ENCODE data around the gene PPM1H. TPM values are rescaled to one million over a fixed set of nuclear protein-coding genes. Genes with fewer than 3 reads are reported as not detected.

Gene PPM1H
- total RNA-seq, 1 donor from 2014 or later, result 31.0 TPM

DNA sequence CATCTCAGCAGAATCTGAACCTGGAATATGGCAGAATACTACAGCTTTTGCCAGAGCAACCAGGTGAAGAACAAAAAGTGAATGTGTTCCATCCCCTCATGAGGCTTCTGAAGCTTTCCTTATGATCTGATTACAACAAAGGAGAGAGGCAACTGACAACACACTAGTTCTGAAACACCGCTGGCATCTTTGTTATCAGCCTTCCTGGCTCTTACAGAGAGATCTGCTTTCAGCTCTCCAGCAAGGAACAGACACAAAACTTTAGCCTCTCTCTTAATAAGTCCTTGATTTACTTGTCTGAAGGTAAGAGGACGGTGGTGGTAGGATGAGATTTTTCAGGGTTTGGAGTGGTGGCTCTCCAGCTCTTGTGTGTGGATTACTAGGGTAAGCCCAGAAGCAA, 227.0 kb downstream of the PPM1H start:
- TF ChIP-seq, protein P1, sequence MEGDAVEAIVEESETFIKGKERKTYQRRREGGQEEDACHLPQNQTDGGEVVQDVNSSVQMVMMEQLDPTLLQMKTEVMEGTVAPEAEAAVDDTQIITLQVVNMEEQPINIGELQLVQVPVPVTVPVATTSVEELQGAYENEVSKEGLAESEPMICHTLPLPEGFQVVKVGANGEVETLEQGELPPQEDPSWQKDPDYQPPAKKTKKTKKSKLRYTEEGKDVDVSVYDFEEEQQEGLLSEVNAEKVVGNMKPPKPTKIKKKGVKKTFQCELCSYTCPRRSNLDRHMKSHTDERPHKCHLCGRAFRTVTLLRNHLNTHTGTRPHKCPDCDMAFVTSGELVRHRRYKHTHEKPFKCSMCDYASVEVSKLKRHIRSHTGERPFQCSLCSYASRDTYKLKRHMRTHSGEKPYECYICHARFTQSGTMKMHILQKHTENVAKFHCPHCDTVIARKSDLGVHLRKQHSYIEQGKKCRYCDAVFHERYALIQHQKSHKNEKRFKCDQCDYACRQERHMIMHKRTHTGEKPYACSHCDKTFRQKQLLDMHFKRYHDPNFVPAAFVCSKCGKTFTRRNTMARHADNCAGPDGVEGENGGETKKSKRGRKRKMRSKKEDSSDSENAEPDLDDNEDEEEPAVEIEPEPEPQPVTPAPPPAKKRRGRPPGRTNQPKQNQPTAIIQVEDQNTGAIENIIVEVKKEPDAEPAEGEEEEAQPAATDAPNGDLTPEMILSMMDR (conservative IDR thresholded peaks at IDR 0.05), result no peak
- no peaks in the 10 kb centered on the region for H3K27me3 Mint-ChIP-seq
- no peak for DNase-seq (ENCODE audit: extremely low spot score, unreplicated experiment)
- no peak overlapping the region for H3K27ac Mint-ChIP-seq
- H3K9me3 Mint-ChIP-seq, result no peaks in the 10 kb centered on the region
- peaks cover 50% of the 10 kb centered on the region for H3K4me1 Mint-ChIP-seq (ENCODE audit: unreplicated experiment)
- no peak overlapping the region for H3K4me3 Mint-ChIP-seq
- H3K36me3 Mint-ChIP-seq, result peaks cover 25% of the 10 kb centered on the region

DNA sequence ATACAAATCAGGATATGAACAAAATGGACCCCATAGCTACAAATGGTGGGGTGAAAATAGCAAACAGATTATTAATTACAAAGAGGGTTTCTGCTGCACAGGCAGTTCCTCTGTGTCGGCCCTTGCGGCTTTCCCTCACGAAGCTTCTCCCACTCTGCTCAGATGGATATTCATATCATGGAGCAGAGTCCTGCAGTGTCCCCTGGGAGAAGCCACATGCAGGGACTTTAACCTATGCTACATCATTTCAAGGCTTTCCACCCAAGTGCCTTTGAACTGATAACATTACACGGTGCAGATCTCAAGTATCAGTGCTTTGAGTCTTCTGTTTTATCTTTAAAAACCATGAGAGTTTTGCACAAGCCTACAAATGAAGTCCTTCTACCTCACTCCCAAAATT, 229.1 kb downstream of the PPM1H start:
- TF ChIP-seq, protein P1 (conservative IDR thresholded peaks at IDR 0.05), result no peak
- Mint-ChIP-seq H3K4me1 (ENCODE audit: unreplicated experiment) (peaks cover 40% of the 10 kb centered on the region), H3K9me3 (no peaks in the 10 kb centered on the region), H3K27me3 (no peaks in the 10 kb centered on the region), H3K27ac (peak overlapping the region; percentile 38), H3K36me3 (peaks cover 19% of the 10 kb centered on the region), H3K4me3 (no peak overlapping the region)
- no peak for DNase-seq (ENCODE audit: extremely low spot score, unreplicated experiment)

DNA sequence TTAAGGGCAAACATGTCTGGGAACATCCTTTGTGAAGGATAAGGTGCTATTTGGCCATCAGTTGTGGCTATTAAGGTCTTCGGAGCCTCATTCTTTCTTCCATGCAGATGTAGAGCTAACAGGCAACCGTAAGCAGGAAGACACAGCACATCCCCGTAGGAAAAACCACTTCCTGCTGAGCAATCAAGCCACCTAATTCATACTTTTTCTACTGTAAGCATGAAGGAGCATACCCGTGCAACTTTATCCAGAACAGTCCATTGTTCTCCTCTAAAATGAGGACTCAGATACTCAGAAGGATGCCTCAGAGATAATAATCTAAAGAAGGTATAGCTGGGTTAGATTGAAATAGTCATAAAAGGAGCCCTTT, 232.0 kb downstream of the PPM1H start:
- Mint-ChIP-seq H3K27me3 (no peaks in the 10 kb centered on the region), H3K27ac (peak overlapping the region; percentile 79), H3K9me3 (no peaks in the 10 kb centered on the region), H3K4me3 (no peak overlapping the region), H3K36me3 (peaks cover 9% of the 10 kb centered on the region), H3K4me1 (ENCODE audit: unreplicated experiment) (peaks cover 29% of the 10 kb centered on the region)
- TF ChIP-seq, protein P1 (conservative IDR thresholded peaks at IDR 0.05), result no peak
- DNase-seq (ENCODE audit: extremely low spot score, unreplicated experiment), result no peak

DNA sequence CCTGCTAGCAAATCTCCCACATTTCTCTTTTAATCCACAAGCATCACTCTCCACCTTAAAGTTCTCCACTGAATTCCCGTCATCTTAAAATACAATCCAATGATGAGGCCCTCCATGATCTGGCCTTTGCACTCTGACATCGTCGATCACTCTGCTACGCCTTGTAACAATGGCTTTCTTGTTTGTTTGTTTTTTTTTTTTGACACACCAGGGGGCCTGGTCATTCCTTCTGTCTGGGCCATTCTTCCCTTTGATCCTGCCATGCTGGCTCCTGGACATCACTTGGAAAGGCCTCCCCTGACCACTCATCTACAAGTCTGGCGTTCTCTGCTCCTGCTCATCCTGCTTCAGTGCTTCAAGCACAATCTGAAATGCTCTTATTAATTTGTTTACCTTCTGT, 233.5 kb downstream of the PPM1H start:
- TF ChIP-seq, protein P1 (conservative IDR thresholded peaks at IDR 0.05), result no peak
- H3K4me1 Mint-ChIP-seq (ENCODE audit: unreplicated experiment), result peaks cover 29% of the 10 kb centered on the region
- H3K36me3 Mint-ChIP-seq, result peaks cover 12% of the 10 kb centered on the region

DNA sequence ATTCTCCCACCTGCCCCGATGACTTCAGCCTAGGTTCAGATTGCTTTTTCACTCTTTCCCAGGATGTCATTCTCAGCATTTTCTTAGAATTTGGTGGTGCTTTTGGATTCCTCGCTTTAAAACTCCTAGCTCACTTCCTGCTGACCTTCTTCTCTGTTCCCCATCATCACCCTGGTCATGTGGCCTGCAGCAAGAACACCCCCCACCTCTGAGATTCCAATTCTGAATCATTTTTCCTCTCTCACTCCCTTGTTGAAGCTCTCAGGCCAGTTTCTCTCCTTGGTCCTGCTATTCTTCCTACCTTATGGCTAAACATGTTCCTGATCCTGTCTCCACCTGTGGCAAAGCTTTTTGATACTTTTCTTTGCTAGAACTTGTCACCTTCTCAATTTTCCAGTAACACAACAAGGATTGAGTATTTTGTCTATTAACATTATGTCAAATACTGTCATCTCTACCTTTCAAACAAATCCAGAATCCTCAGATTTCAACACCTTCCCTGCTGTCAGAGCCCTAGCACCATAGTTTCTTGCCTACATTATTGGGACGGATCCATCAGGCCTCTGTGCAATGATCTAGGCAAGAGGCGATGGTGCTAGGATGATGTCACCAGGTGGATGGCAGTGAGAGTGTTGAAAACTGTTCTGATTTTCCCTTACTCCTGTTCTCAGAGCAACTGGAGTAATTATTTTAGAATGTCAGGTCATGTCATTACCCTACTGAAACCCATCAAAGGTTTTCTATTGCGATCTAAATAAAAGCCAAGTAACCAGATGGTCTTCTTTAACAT, 234.7 kb downstream of the PPM1H start:
- Mint-ChIP-seq H3K9me3 (no peaks in the 10 kb centered on the region), H3K4me1 (ENCODE audit: unreplicated experiment) (peaks cover 28% of the 10 kb centered on the region)
- TF ChIP-seq, protein P1 (conservative IDR thresholded peaks at IDR 0.05), result no peak

More for the DNA sequence above, 233.5 kb downstream of the PPM1H start:
- H3K27ac Mint-ChIP-seq, result no peak overlapping the region
- no peaks in the 10 kb centered on the region for H3K27me3 Mint-ChIP-seq
- no peak for DNase-seq (ENCODE audit: extremely low spot score, unreplicated experiment)
- no peaks in the 10 kb centered on the region for H3K9me3 Mint-ChIP-seq
- H3K4me3 Mint-ChIP-seq, result no peak overlapping the region

More for the DNA sequence above, 234.7 kb downstream of the PPM1H start:
- Mint-ChIP-seq H3K36me3 (peaks cover 12% of the 10 kb centered on the region), H3K27me3 (no peaks in the 10 kb centered on the region), H3K4me3 (no peak overlapping the region), H3K27ac (no peak overlapping the region)
- DNase-seq (ENCODE audit: extremely low spot score, unreplicated experiment), result no peak
